Smooth muscle cell (in vitro differentiated cells): ENCODE data around the gene KLRC1. TPM values are rescaled to one million over a fixed set of nuclear protein-coding genes. Genes with fewer than 3 reads are reported as not detected.
"Not testable (repeated sequence)": the region's sequence is repeated elsewhere in the genome, so short reads cannot be mapped to it uniquely, and the experiment has no call there.

Experiments used
- DNase-seq: peaks from one replicate; lab custom pipeline; 2025; ENCODE audit not compliant: unreplicated experiment; lab: John Stamatoyannopoulos, UW
- H2AFZ ChIP-seq: fragments of 200-600 bp; sonication (generic); 2 replicates; pipeline ENCODE4 v1.6.0; 2016; ENCODE audit warnings: antibody characterized with exemption, low read depth, mild to moderate bottlenecking
- H3F3A ChIP-seq: fragments of 200-600 bp; sonication (generic); 2 replicates; pipeline ENCODE4 v1.6.0; 2017; ENCODE audit warnings: antibody characterized with exemption, low read depth
- H3K27ac ChIP-seq: fragments of 200-600 bp; sonication (generic); 2 replicates; pipeline ENCODE4 v1.5.1; 2016; ENCODE audit warnings: low read depth, mild to moderate bottlenecking
- H3K27me3 ChIP-seq: fragments of 200-600 bp; sonication (generic); 2 replicates; pipeline ENCODE4 v1.6.1; 2016; ENCODE audit warnings: low read depth, mild to moderate bottlenecking
- H3K36me3 ChIP-seq: fragments of 200-600 bp; sonication (generic); 2 replicates; pipeline ENCODE4 v1.5.1; 2016; ENCODE audit warnings: low read depth
- H3K4me1 ChIP-seq: fragments of 200-600 bp; sonication (generic); 2 replicates; pipeline ENCODE4 v1.5.1; 2016; ENCODE audit warnings: low read depth
- H3K4me2 ChIP-seq: fragments of 200-600 bp; sonication (generic); 2 replicates; pipeline ENCODE4 v1.6.0; 2016; ENCODE audit warnings: mild to moderate bottlenecking
- H3K4me3 ChIP-seq: fragments of 200-600 bp; sonication (generic); 2 replicates; pipeline ENCODE4 v1.5.1; 2016; ENCODE audit warnings: mild to moderate bottlenecking
- H3K79me2 ChIP-seq: fragments of 200-600 bp; sonication (generic); 2 replicates; pipeline ENCODE4 v1.6.0; 2016; ENCODE audit warnings: low read depth, mild to moderate bottlenecking
- H3K9ac ChIP-seq: fragments of 200-600 bp; sonication (generic); 2 replicates; pipeline ENCODE4 v1.6.0; 2016; ENCODE audit warnings: low read depth
- H3K9me3 ChIP-seq: fragments of 200-600 bp; sonication (generic); replicated peaks from 2 replicates; pipeline ENCODE4 v1.5.1; 2016; ENCODE audit warnings: low read depth
- H4K20me1 ChIP-seq: fragments of 200-600 bp; sonication (generic); 2 replicates; pipeline ENCODE4 v1.6.0; 2016; ENCODE audit warnings: low read depth
- WGBS: methylation state at CpG from one replicate; pipeline ENCODE4 v1.1.7; 2016; ENCODE audit warnings: low lambda C conversion rate; 5-methylcytosine and 5-hydroxymethylcytosine counted together
- polyA plus RNA-seq: library from polyadenylated mRNA; unstranded; fragments of >200 nt; fragmentation: Nextera tagmentation; extraction: Ambion mirVana; gene quantifications from 2 replicates; pipeline ENCODE4 v1.2.1, GENCODE V29; 2016
- total RNA-seq: library from RNA; depleted of rRNA; stranded (reverse); fragments of >200 nt; gene quantifications from 2 replicates; pipeline ENCODE4 v1.2.3, GENCODE V29; 2014
- TF ChIP-seq, protein P1 (sequence below): fragments of 200-600 bp; sonication (generic); IDR thresholded peaks from 2 replicates; pipeline ENCODE4 v1.5.1; 2017; ENCODE audit warnings: borderline replicate concordance, mild to moderate bottlenecking, antibody characterized with exemption; ENCODE audit not compliant: insufficient read depth, poor library complexity, severe bottlenecking

Gene KLRC1
- total and polyA plus RNA-seq, 2 experiments from 2014 or later: not detected

DNA sequence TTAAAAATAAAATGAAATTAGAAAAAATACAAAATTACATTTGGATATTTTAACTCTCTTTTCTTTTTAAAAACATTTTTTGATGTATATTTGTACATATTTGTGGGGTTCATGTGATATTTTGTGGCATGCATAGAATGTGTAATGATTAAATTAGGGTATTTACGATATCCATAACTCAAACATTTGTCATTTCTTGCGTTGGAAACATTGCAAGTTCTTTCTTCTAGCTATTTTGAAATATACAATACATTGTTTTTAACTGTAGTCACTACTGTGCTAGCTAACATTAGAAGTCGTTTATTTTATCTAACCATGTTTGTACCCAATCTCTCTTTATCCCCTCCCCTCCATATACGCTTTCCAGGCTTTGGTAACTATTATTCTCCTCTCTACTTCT lies 38.6 kb upstream of the KLRC1 start:
- H3K4me1 ChIP-seq: no peaks in the 10 kb centered on the region
- H3F3A ChIP-seq: no peaks in the 10 kb centered on the region
- H3K9ac ChIP-seq: no peak overlapping the region
- no peak for DNase-seq
- TF ChIP-seq, protein P1, sequence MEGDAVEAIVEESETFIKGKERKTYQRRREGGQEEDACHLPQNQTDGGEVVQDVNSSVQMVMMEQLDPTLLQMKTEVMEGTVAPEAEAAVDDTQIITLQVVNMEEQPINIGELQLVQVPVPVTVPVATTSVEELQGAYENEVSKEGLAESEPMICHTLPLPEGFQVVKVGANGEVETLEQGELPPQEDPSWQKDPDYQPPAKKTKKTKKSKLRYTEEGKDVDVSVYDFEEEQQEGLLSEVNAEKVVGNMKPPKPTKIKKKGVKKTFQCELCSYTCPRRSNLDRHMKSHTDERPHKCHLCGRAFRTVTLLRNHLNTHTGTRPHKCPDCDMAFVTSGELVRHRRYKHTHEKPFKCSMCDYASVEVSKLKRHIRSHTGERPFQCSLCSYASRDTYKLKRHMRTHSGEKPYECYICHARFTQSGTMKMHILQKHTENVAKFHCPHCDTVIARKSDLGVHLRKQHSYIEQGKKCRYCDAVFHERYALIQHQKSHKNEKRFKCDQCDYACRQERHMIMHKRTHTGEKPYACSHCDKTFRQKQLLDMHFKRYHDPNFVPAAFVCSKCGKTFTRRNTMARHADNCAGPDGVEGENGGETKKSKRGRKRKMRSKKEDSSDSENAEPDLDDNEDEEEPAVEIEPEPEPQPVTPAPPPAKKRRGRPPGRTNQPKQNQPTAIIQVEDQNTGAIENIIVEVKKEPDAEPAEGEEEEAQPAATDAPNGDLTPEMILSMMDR: no peak
- no peaks in the 10 kb centered on the region for H3K27me3 ChIP-seq
- WGBS: 82% methylated on average over 4 of the region's 4 CpGs
- H3K4me2 ChIP-seq: no peak overlapping the region
- no peaks in the 10 kb centered on the region for H3K79me2 ChIP-seq
- H3K27ac ChIP-seq: no peak overlapping the region
- H3K4me3 ChIP-seq: no peak overlapping the region
- no peaks in the 10 kb centered on the region for H3K9me3 ChIP-seq
- H3K36me3 ChIP-seq: no peaks in the 10 kb centered on the region
- H4K20me1 ChIP-seq: no peaks in the 10 kb centered on the region
- H2AFZ ChIP-seq: no peak overlapping the region

DNA sequence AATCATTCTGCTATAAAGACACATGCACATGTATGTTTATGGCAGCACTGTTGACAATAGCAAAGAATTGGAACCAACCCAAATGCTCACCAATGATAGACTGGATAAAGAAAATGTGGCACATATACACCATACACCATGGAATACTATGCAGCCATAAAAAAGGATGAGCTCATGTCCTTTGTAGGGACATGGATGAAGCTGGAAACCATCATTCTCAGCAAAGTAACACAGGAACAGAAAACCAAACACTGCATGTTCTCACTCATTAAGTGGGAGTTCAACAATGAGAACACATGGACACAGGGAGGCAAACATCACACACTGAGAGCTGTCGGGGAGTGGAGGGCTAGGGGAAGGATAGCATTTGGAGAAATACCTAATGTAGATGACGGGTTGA lies 34.2 kb upstream of the KLRC1 start:
- not testable (repeated sequence) for H2AFZ ChIP-seq, H4K20me1 ChIP-seq, H3F3A ChIP-seq, H3K9me3 ChIP-seq, DNase-seq, H3K27ac ChIP-seq, H3K4me2 ChIP-seq, H3K79me2 ChIP-seq, H3K4me3 ChIP-seq, H3K36me3 ChIP-seq, H3K9ac ChIP-seq, H3K4me1 ChIP-seq, H3K27me3 ChIP-seq
- WGBS: 98% methylated on average over 2 of the region's 2 CpGs

DNA sequence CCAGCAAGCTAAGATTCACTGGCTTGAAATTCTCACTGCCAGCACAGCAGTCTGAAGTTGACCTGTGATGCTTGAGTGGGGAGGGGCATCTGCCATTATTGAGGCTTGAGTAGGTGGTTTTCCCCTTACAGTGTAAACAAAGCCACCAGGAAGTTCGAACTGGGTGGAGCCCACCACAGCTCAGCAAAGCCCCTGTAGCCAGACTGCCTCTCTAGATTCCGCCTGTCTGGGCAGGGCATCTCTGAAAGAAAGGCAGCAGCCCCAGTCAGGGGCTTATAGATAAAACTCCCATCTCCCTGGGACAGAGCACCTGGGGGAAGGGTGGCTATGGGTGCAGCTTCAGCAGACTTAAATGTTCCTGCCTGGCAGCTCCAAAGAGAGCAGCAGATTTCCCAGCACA lies 28.7 kb upstream of the KLRC1 start:
- not testable (repeated sequence) for H3K27ac ChIP-seq, H3K4me1 ChIP-seq, H3K79me2 ChIP-seq, DNase-seq, H3K4me3 ChIP-seq, H4K20me1 ChIP-seq, H3K4me2 ChIP-seq, H3F3A ChIP-seq, H3K36me3 ChIP-seq, H3K9me3 ChIP-seq, H3K9ac ChIP-seq, H3K27me3 ChIP-seq, H2AFZ ChIP-seq
- 92% methylated on average over 2 of the region's 2 CpGs for WGBS

DNA sequence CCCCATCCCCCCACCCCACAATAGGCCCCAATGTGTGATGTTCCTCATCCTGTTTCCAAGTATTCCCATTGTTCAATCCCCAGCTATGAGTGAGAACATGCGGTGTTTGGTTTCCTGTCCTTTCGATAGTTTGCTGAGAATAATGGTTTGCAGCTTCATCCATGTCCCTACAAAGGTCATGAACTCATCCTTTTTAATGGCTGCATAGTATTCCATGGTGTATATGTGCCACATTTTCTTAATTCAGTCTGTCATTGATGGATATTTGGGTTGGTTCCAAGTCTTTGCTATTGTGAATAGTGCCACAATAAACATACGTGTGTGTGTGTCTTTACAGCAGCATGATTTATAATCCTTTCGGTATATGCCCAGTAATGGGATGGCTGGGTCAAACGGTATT lies 19.6 kb upstream of the KLRC1 start:
- H3K79me2 ChIP-seq, H3K4me2 ChIP-seq, H4K20me1 ChIP-seq, H3K9ac ChIP-seq, H3K4me3 ChIP-seq, H3K27ac ChIP-seq, H3K9me3 ChIP-seq, H3K36me3 ChIP-seq, H3F3A ChIP-seq, H3K4me1 ChIP-seq, DNase-seq, H3K27me3 ChIP-seq, H2AFZ ChIP-seq: not testable (repeated sequence)
- WGBS: 91% methylated on average over 5 of the region's 5 CpGs

DNA sequence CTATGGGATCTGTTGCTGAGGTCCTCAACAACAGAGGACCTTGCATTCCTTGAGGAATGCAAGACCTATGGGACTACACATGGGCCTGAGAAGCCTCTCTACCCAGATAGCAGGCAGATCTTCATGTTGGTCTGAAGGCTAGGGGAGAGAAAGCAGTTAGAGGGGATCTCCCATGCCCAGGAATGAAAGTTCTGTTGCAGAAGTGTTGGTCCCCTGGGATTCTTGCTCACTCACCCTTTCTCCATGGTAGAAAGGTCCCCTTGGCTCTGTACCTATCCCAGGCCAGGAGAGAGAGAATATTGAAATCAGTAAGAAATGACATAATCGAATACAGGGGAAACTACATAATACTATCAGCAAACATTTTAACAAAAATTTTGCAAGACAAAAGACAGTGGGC lies 16.5 kb upstream of the KLRC1 start:
- H3K36me3 ChIP-seq: no peaks in the 10 kb centered on the region
- no peak overlapping the region for H3K4me3 ChIP-seq
- no peaks in the 10 kb centered on the region for H3K27me3 ChIP-seq
- no peak overlapping the region for H2AFZ ChIP-seq
- no peak for DNase-seq
- no peak overlapping the region for H3K27ac ChIP-seq
- H3K79me2 ChIP-seq: no peaks in the 10 kb centered on the region
- TF ChIP-seq, protein P1: no peak
- no peaks in the 10 kb centered on the region for H3K9me3 ChIP-seq
- H4K20me1 ChIP-seq: no peaks in the 10 kb centered on the region
- WGBS: 97% methylated on average over 1 of the region's 1 CpG
- H3K9ac ChIP-seq: no peak overlapping the region
- no peaks in the 10 kb centered on the region for H3F3A ChIP-seq
- H3K4me2 ChIP-seq: no peak overlapping the region
- H3K4me1 ChIP-seq: no peaks in the 10 kb centered on the region
